Stimulated activated CD8-positive, alpha-beta memory T cell treated with anti-CD3 and anti-CD28 coated beads, Interleukin-2, amount 100 ng/mL, for 1 hour (primary cell): ENCODE measurements around the gene ERCC6.

Experiments used
- DNase-seq, 2 donors: peaks; one replicate each; pipeline ENCODE4 v3.0.0-alpha.2; 2020; ENCODE audit warnings: low read depth in 2 of 2

Gene ERCC6

GRCh38 chr10:49549640-49550346, 10.9 kb upstream of the ERCC6 start:
- DNase-seq, result no peak

- DNase-seq, result no peak
Observed at GRCh38 chr10:49543604-49544003, 4.7 kb upstream of the ERCC6 start.

GRCh38 chr10:49542353-49542752, 3.4 kb upstream of the ERCC6 start:
- no peak for DNase-seq

- DNase-seq, result no peak
Observed at GRCh38 chr10:49541762-49542161, 2.8 kb upstream of the ERCC6 start.

- DNase-seq, result no peak
Observed at GRCh38 chr10:49540056-49540797, 1.3 kb upstream of the ERCC6 start.

GRCh38 chr10:49539320-49539885, 482 bp upstream of the ERCC6 start:
- peak in 1 of 2 donors; percentile 0 for DNase-seq

GRCh38 chr10:49534670-49535381, 4.1 kb downstream of the ERCC6 start:
- DNase-seq, result no peak

GRCh38 chr10:49532461-49532860, 6.5 kb downstream of the ERCC6 start:
- DNase-seq, result no peak

- no peak for DNase-seq
Observed at GRCh38 chr10:49528977-49529506, 9.9 kb downstream of the ERCC6 start.

- DNase-seq, result no peak
Observed at GRCh38 chr10:49527850-49528249, 11.1 kb downstream of the ERCC6 start.

- no peak for DNase-seq
Observed at GRCh38 chr10:49527061-49527460, 11.9 kb downstream of the ERCC6 start.

- no peak for DNase-seq
Observed at GRCh38 chr10:49526619-49527018, 12.3 kb downstream of the ERCC6 start.

GRCh38 chr10:49524496-49524895, 14.4 kb downstream of the ERCC6 start:
- DNase-seq, result no peak

GRCh38 chr10:49523301-49523700, 15.6 kb downstream of the ERCC6 start:
- no peak for DNase-seq

GRCh38 chr10:49521062-49521461, 17.9 kb downstream of the ERCC6 start:
- DNase-seq, result no peak

- DNase-seq, result no peak
Observed at GRCh38 chr10:49520122-49520775, 18.7 kb downstream of the ERCC6 start.

- no peak for DNase-seq
Observed at GRCh38 chr10:49519717-49520116, 19.2 kb downstream of the ERCC6 start.

- no peak for DNase-seq
Observed at GRCh38 chr10:49518982-49519578, 19.8 kb downstream of the ERCC6 start.

GRCh38 chr10:49518566-49518965, 20.4 kb downstream of the ERCC6 start:
- no peak for DNase-seq

GRCh38 chr10:49516216-49516970, 22.5 kb downstream of the ERCC6 start:
- no peak for DNase-seq
